PC-3 (cell line): ENCODE measurements around the gene AMER3.

Experiments used
- CTCF ChIP-seq: fragments of 300-600 bp; sonication (generic); conservative IDR thresholded peaks from 2 replicates; pipeline ENCODE4 v1.5.1; 2017; ENCODE audit warnings: antibody characterized with exemption, low read depth, mild to moderate bottlenecking, low read length
- EZH2 ChIP-seq: fragments of 300-600 bp; sonication (generic); IDR thresholded peaks from one replicate; pipeline ENCODE4 v1.6.1; 2017; ENCODE audit warnings: antibody characterized with exemption, mild to moderate bottlenecking, low read length; ENCODE audit not compliant: unreplicated experiment

- TF ChIP-seq CTCF (no peak), EZH2 (no peak)
Observed at GRCh38 chr2:130791617-130791939, 36.2 kb downstream of the AMER3 start.
